ENCODE measurements around the gene DEDD.

The DEDD gene

DNA sequence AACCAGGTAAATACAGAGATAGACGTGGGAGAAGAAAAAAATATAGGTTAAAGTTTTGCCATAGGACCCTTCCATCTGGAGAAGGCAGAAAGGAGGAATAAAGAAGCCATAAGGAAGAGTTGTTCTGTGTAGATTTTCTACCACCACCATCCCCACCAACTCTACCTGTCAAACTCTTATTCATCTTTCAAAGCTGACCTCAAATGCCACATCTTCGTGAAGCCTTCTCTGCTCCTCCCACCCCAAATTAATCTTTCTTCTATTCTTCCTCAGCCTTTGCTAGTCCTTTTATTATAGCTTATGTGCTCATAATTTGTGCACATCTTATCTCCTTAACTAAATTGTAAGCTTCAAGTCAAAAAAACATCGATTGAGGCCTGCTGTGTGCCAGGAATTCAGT is 41.9 kb downstream of the DEDD start:
- no peak for DNase-seq

DNA sequence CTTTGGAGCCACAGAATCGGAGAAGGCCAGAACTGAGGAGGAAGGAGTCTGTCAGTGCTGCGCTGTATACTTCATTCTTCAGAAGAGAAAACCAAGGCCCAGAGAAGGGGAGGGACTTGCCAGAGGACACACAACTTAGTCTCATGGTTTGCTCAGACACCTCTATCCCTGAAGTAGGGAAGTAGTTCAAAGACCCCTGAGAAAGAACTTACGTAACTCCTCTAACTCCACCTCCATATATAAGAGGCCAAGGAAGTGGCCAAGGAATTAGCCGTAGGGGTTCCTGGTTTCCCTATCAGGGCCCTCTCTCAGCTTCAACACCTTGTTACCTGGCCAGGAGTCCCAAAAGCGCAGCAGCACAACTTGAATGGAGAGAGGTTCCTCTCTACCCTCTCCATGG is 42.5 kb downstream of the DEDD start:
- no peak for DNase-seq

DNA sequence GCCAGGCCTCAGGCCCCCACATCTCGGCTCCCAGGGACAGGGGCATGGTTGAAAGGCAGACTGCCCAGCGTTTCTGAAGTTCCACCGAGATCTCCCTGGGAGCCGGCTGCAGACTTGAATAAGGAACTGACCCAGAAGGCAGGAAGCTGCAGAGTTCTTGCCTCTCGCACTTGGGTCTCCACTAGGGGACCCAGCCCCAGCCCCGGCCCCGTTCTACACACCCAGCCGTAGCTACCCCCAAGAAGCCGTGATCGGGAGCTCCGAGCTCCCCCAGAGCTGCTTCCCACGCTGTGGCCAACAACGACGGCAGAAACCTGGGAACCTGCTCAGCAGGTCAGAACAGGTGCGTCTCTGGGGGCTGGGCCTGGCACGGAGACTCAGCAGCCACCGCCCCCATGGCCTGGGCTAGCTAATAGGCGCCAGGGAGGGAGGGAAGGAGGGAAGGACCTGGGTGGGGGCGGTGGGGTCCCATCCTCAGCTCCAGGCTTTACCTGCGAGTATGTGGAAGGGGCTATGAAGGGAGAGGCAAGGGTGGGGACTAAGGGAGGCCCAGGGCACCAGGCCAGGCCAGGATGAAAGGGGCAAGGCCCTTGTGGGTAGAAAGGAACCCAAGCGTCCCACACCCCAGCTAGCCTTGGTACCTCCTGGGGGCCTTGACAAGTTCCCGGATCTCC is 43.1 kb downstream of the DEDD start, which contains the start of gene NECTIN4:
TSS of gene NECTIN4 (minus strand) at position 308 of the 674 bp plus-strand sequence. CDS start at position 46, 262 bp downstream.
- DNase-seq: no peak

DNA sequence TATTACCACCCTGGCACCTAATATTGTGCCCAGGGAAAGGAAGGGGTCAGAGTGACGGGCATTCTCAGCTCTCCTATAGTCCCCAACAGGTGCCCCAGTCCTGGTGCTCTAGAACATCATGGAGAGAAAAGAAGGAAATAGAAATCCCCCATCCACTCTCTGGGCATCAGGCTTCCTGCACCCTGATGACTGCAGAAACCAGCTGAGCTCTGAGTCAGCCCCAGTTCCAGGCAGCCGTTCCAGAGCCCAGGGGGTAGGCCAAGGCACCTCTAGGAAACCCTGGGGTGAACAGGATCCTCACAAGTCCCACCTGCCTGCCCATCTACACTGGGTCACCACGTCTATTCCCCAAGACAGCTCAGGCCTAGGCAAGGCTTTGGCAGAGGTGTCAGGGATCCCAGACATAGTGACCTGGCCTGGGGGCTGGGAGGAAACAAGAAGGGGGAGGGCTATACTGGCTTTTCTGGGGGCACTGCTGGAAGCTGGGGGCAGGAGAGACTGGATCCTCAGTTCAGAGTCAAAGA is 43.8 kb downstream of the DEDD start:
- DNase-seq: no peak

DNA sequence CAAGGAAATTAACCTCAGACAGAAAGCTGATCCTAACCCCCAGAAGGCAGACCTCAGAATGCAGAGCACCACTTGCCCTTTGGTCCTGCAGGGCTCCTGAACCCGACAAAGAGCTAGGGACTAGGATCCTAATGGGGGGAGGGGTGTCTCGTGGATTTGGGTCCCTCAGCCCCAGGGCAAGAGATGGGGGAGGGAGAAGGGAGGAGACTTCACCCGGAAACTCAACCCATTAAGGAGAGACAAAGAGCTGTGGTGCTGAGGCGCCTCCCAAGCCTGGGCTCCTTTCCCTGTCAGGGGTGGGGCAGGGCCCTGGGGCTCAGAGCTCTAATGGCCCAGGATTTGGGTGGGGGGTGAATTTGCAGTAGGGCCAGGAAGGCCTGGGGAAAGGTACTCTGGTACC is 46.0 kb downstream of the DEDD start:
- no peak for DNase-seq

DNA sequence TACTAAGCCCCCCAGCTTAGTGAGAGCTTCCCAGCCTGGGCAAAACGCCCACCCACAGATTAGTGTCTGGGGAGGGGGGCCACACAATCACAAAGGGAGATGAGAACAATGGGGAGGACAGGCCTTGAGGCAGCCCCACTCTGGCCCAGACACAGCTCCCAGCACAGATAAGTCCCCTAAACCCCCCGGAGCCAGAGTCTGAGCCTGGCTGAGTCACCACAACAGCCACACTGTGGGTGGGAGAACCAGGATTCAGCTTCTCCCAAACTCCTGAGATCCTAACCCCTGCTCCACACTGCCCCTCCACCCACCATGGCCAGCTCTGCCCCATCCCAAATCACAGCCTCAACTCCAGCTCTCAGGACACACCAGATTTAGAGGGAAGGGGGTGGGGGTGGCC is 47.3 kb downstream of the DEDD start:
- no peak for DNase-seq

DNA sequence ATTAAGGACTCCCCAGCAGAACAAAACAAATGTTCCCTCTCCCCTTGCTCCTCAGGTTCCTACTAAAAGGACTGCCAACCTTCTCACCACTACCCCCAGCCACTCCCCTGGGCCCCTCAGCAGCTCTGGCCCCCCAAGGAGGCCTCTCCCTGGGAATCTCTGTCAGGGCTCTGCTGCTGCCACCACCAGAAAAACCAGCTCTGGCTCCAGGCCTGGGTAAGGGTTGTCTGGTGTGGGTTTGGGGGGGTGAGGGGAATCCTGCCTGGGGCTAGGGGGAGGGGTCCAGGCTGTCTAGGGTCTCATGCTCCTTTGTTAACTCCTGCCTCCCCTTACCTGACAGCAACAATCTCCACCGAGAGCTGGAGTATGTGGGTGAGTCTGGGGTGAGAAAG is 47.9 kb downstream of the DEDD start:
- no peak for DNase-seq

DNA sequence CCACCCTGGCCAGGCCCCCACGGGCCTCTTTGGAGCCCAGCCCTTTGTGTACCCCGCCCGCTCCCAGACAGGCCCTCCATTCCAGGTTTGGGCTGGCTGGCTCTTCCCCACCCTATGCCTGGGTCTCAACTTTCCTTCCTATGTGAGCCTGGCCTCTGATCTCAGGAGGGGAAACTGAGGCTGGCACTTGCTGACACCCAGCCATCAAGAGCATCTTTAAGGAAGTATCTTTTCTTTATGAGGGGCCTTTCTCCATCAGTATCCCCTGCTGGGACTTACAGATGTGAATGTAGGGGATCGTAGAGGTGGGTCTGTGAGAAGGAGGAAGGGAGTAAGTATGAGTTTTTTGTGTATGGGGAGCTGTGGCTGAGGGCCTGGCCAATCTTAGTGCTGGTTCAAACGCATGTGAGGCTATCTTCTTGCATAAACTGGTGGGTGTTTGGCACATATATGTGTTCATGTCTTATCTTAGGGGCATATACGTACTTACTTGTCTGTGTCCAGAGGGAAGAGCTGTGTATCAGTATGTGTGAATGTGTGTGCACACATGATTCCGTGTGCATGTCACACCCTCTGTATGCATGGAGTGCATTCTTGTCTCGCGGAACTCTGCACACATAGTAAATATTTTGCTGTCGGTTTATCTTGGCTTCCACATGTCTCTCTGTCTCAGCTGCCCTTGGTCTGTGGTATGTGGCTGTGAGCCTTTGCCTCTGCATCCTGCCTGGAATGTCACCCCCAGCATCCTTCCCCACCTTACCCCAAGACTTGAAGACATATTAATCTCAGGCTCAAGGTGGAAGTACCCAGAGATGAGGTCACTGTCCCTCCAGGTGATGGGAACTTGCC is 48.5 kb downstream of the DEDD start:
- DNase-seq: no peak

DNA sequence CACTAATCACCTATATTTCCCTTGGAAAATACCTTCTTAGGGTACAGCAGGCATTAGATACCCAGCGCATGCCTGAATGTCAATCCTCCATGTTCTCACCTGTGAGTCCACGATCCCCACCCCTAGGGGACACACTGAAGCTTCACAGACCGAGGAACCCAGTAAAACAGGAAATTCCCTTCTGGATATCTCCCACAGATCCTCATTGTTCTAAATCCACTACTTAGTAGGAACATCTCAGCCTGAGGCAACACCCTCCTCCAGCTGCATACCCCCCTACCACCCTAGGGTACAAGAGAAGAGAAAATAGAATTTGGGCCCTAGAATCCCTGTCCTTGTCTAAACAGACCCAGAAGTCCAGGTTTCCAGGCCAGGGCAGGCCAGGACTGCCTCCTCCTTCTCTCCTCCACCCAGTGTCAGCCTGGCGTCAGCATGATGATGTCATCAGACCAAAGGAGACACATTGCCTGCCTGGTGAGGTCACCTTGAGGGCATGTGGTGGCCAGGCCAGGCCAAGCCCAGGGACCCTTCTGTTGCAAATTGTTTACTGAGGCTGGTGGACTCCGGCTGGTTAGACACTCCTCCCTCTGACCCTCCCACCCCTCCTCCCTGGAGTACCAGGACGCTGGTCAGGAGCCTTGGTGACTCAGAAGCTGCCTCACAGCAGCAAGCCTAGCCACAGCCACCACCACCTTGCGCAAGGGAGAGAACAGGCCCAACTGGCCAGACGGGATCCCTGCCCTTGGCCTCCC is 49.3 kb downstream of the DEDD start:
- DNase-seq: no peak

DNA sequence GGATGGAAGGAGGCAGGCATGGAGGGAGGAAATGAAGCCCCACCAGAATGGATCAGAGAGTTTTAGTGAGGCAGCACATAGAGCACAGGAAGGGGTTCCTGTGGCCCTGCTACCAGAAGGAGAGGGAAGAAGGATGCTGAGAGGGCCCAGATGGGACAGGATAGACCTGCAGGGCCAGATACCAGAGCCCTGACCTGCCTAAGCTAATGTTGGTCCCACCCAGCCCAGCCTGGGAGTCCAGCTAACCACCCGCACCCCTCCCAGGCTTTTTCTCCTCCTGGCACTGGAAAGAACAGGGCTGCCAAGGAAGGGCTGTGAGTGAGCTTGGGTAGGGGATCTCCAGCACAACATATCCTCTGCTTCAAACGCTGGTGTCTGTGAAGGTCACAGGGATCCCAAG is 50.0 kb downstream of the DEDD start:
- DNase-seq: no peak

DNA sequence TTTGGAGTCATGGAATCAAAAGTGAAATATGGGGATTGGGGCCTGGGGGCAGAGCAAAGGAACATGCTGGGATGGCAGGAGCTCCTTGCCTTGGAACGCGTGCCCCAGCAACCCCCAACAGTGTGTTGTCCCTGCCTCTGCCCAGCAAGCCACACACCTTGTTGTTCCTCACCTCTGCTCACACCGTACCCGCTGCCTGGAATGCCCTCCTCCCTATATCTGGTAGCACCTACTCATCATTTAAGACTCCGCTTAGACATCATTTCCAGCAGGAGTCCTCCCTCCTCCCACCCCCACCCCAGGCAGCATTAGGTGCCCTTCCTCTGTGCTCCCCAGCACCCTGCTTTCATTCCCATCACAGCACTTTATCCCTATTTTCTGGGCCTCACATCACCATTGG is 50.9 kb downstream of the DEDD start:
- DNase-seq: no peak

DNA sequence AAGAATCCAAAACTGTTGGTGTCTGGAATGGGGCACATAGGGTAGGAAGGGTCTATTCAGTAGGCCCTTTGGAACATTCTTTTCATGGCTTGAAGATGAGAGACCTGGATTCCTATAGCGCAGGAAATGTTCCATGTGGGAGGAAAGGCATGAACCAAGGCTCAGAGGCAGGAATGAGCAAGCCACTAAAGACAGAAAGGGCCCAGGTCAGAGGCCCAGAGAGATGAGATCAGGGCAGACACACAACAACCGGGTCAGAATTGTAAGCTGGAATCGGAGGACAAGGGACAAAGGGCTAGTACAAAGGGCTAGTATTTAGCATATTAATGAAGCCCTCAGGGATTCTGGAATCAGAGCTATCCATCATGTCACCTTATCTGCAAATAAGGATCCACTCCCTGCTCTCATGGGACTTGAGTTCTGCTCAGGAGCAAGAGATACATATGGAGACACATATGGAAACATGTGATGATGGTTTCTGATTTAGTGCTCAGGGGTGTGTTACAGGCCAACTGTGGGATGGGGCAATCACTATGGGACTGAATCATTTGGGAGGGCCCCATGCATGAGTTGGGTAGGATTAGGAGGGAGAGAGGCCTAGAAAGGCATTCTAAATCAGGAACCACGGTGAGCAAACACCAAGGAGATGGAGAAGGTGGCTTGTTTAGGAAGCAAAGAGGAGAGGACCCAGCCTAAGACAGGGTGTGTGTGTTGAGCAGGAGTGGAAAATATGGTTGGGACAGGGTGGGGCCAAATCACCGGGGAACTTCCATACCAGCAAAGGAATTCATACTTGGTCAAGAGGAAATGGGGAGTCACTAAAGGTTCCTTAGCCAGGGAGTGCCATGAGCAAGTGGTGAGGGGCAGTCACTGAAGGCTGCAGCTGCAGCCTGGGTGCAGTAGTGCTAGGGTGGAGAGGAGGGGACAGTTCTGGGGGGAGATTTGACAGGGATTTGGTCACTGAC is 51.7 kb downstream of the DEDD start:
- no peak for DNase-seq

DNA sequence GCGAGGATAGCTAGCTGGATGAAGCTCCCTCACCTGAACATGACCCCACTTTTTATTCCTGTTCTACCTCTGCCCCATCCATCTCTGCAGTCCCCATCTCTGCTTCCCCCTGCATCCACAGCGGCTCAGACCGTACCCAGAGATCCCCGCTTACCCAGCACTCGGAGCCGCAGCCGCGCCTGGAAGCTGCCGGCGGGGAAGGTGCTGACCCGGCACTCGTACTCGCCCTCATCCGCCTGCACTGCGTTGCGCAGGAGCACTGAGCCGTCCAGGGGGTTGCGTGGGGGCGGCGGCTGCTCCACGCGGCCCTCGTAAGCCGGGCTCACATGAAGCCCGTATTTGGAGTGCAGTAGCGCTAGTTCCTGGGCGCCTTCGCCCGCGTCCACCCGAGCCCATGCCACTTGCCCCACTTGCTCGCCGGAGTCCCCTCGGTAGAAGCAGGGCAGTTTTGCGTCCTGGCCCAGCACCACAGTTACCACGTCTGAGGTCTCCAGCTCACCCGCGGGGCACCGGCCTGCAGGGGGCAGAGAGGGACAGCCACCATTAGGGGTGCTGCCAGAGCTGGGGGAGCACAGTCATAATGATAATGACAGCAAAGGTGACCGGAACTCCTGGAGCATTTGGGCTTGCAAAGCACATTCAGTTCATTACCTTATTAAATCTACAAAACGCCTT is 52.9 kb downstream of the DEDD start:
- no peak for DNase-seq

DNA sequence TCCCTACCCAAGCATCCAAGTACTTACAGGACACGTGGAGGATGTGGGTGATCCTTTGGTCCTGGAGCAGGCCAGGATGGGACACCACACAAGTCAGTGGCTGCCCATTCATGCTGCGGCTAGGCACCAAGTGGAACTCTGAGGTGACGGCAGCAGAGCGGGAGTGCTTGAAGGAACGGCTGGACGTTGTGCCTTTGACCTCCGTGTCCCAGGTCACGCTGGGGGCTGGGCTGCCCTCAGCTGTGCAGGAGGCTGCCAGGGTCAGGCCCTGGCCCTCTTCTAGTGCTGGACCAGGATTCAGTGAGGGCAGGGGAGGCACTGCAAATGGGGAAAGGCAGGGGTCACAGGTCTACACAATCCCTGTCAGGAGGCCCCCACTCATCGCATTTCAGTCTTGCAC is 55.0 kb downstream of the DEDD start:
- no peak for DNase-seq

DNA sequence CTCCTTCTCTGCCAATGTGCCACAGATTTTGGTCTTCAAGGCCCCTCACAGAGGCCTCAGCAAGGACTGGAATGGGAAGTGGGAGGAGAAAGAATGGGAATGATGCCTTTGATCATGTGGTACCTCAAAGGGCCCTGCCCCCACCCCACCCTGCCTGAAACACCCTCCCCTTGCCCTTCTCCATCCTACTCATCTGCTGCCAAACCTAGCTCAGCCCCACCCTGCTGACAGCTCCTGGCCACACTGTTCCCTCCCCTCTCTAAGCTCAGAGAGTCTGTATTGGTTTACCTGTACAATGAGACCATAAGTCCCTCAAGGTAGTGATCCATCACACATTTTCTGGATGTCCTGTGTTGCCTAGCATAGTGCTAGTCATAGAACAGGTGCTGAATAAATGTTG is 56.1 kb downstream of the DEDD start:
- no peak for DNase-seq

DNA sequence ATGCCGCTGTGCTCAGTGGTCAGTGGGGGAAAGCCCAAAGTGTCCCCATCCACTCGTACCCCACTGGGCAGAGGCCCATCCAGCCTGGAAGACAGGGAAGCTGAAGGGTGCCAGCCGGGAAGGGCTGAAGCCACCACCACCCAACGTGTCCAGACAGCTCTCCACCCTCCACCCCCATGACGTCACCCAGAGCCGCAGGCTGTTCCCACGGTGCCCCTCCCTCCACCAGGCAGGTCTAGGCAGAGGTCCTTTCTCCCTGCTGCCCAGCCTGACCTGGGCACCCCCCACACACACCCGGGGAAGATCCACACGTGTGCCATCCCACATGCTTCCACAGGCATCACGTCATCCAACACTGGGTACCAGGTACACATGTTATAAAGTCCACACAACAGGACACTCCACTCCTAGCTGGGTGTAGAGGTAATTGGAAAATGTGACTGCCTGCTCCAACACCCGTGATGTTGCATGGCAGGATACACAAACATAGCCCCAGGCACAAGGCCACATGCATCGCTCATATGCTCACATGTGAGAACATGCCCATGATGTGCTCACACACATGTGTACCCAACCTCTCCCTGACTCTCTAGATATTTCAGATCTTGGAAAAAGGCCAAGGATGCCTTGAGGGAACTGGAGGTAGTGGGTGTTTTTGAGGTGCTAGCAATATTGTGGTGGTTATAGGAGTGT is 57.6 kb downstream of the DEDD start:
- no peak for DNase-seq

DNA sequence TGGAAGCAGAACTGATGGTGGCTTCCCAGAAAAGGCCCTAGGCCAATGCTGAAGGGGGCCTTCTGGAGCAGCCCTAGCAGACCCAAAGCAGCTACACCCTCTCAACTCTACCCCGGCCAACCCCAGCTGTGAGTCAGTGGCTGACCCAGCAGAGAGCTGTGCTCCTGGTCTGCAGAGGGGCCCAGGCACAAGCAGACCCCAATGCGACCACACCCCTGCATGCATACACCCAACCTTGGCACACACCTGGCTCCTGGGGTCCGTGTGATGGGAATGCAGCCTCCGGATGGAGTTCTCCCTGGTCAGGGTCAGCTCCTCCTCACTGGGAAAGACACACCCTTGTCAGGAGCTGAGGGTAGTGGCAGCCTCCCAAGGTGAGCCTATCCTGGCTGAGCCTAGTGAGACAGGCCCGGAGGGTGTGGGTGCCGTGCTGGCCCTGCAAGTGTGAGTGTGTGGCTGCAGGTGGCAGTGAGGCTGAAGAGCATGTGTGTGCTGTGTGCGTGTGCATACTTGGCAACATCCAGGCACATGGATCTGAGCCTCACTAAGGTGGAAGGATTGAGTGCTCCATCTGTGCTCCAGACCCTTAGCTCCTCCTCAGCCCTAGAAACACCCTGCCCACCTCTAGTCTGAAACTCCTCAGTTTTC is 58.9 kb downstream of the DEDD start:
- no peak for DNase-seq

DNA sequence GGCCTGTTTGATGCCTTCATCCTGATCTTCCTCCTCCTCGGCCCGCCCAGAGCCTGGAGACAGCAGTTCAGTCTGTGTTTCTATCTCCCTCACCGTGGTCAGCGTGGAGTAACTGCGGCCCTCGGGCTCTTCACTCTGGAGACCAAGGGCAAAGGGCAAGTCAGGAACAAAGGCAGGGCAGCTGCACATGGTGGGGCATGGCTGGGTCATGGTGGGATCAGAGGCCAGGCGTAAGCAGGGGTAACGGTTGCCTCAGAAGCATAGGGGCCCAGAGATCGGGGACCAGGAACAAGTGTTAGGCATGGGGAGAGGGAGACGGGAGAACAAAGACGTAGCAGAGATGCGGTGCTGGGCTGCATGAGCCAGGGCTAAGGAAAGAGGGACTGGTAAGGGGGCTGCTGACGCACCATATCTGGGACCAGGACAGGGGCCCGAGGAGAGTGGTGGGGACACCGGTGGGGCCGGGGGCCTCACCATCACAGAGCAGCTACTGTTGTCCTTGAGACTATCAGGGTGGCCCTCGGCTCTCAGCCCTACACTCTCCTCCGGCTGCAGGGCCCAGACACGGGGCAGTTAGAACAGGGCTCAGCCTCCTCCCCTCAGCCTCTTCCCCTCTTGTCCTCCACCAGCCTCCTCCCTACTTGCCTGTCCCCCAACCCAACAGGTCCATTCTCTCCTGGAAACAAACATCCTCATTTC is 59.6 kb downstream of the DEDD start:
- DNase-seq: no peak

DNA sequence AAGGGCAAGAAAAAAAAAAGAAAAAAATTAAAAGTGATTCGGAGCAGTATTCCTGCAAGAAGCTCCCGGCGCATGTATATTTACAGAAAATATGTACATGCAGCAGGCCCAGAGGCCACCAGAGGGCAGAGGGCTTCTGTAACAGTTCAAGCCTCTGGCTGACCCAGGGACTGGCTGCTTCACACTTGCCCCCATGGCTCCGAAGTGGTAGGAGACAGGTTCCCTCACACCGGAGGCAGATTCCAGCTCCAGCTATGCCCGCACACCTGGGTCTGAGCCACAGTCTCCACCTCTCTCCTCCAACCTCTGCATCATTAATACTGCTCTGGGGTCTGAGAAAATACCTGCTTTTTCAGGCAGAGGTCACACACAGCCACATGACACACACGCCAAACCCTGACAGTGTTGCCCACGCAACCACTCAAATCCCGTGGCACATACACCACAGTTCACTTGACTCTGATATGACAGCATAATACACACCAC is 60.5 kb downstream of the DEDD start:
- peak; percentile 54 to 57 for DNase-seq

All from stimulated activated CD4-positive, alpha-beta T cell treated with anti-CD3 and anti-CD28 coated beads, Interleukin-2, amount 100 ng/mL, for 24 hours (primary cell).